ENCODE results near the gene YWHAB.

The YWHAB gene

GRCh38 chr20:44916586-44916985 is 31.1 kb downstream of the YWHAB start:
- no peak for DNase-seq

DNA sequence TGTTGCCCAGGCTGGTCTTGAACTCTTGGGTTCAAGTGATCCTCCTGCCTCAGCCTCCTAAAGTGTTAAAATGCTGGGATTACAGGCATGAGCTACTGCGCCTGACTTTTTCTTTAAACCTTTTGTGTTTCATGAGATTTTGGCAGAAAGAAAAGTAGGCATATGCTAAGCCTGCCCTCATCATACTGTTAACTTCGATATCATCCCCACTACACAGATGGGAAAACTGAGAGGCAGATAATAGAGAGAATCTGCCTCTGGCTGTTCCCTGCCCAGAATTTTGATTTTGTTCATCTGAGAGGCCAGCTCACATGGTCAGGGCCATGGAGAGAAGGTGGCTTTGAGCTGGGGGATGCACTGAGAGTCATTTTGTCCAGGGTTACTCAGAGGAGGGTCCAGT is 31.9 kb downstream of the YWHAB start:
- DNase-seq, result no peak

DNA sequence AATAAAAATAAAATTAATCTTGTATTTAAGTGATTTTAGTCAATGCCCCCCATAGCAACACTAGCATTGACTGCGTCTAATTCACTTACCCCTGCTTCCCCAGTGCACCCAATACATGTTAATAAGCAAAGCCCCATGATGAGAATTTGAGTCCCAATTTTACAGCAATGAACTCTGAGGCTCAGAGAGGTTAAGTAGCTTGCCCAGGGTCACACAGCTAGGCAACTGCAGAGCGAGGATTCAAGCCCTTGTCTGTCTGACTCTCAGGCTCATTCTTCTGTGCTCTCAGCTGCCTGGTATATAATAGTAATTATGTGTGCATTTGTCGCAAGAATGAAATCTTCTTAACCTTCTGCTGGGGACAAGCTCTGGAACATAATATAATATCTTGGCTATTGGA is 32.8 kb downstream of the YWHAB start:
- no peak for DNase-seq

DNA sequence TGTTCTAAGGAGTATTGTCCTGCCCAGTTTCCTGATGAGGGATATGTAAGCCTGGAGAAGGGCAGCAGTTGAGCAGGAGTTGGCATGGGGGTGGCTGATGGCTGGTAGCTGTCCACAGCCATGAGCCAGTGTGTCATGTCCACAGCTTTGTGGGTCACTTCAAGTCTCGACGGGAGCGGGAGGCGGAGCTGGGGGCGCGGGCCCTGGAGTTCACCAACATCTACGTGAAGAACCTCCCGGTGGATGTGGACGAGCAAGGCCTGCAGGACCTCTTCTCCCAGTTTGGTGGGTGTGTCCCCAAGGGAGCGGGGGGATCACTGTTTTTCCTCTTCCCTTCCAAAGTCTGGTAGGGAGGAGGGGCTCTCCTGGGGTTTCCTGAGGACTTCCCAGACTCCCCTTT is 33.3 kb downstream of the YWHAB start:
- no peak for DNase-seq

- DNase-seq, result no peak
Measured at GRCh38 chr20:44921447-44921846, 35.9 kb downstream of the YWHAB start.

DNA sequence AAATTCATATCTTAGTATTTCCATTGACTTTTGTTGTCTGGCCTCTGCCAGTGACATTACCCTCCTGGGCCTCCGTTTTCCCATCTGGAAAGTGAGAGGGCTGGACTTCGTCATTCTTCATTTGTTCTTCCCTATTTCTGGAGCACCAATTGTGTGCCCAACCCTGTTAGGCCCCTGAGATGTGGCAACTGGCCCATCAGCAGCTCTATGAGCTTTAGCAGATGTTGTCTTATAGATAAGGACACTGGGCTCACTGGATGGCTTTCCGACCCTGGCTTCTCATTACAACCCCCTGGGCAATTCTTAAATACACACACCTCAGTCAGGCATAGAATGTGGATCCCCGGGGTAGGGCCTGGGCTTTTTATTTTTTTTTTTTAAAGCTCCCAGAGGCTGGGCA is 39.0 kb downstream of the YWHAB start:
- DNase-seq, result no peak

GRCh38 chr20:44928595-44928994 is 43.1 kb downstream of the YWHAB start:
- DNase-seq, result no peak

DNA sequence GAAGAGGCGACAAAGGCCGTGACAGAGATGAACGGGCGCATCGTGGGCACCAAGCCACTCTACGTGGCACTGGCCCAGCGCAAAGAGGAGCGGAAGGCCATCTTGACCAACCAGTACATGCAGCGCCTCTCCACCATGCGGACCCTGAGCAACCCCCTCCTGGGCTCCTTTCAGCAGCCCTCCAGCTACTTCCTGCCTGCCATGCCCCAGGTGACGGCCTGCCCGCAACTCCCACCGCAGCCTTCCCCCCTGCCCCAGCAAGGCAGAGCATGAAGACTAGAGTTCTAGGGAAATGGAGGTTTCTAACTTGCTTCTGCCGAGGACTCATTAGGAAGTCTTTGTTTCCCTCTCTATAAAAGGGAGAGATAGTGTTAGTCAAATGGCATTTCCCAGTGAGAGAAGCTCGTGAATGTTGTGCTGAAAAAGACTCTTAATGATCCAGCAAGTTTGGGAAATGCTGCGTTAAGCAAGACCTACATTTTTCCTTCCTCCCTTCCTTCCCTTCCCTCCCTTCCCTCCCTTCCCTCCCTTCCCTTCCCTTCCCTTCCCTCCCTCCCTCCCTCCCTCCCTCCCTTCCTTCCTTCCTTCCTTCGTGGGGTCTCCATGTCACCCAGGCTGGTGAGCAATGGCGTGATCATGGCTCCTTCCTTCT is 45.1 kb downstream of the YWHAB start:
- DNase-seq, result no peak

DNA sequence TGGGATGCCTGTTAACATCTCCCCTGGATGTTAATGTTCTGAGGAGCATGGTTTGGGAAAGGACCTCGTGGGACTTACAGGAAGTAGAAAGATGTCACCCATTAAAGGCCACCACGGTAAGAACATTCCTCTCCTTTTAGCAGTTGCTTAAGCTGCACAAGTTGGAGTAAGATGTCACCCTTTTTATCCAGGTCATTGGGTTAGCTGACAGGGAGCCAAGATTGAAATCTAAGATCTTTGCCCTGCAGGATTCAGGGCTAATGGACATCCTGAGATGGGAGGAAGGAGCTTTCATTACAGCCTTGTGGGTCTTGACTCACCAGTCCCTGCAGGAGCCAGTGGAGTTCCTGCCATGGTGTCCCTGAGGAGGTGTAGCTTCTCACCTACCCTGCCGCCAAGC is 46.4 kb downstream of the YWHAB start:
- DNase-seq, result no peak

GRCh38 chr20:44932916-44933315 is 47.4 kb downstream of the YWHAB start:
- no peak for DNase-seq

- DNase-seq, result no peak
Measured at GRCh38 chr20:44936510-44936909, 51.0 kb downstream of the YWHAB start.

GRCh38 chr20:44938637-44939036 is 53.1 kb downstream of the YWHAB start:
- no peak for DNase-seq

GRCh38 chr20:44941120-44941691 is 55.7 kb downstream of the YWHAB start:
- DNase-seq, result no peak

DNA sequence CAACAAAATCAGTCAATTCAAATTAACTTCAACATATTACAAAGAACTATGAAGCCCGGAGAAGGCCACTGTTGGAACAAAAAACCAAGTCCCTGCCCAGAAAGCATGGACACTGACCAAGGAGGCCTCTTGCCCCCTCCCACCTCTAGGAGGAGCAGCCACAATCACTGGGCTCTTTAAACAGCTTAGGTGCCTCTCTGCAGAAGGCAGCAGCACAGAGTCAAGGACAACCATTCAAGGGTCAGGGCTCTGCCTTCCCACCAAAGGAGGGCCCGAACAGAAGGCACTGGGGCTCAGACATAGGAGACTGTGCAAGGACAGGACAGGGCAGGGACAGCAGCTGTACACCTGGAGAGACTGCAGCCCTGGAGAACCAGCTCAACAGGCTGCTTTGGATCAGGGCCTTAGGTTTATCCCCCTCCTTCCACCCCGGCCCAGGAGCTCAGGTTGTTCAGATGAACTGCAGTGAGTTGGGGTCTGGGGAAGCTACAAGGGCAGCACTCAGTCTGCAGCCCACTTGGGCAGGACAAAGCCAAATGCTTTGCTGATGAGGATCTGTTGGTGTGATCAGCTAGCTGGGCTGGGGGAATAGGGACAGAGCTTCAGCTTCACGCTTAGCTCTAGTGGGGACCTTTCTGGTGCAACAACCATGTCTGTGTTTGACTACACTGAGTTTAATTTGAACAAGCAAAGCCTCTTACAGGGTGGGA is 56.9 kb downstream of the YWHAB start:
- no peak for DNase-seq

DNA sequence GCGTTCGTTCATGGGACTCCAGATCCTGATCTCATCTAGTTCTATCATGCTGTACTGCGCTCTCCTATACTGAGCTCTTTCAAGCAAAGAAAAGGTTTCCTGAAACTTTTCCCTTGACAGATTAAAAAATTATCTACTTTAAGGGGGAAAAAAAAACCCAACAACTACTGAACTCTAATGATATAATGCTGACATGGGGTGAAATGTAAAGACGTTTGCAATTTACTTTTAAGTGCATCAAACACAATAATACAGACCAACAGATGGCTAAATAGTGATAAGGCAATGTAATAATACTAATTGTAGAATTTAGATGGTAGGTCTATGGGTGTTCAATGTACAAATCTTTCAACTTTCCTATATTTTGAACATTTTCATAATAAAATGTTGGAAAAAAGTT is 58.3 kb downstream of the YWHAB start:
- no peak for DNase-seq

DNA sequence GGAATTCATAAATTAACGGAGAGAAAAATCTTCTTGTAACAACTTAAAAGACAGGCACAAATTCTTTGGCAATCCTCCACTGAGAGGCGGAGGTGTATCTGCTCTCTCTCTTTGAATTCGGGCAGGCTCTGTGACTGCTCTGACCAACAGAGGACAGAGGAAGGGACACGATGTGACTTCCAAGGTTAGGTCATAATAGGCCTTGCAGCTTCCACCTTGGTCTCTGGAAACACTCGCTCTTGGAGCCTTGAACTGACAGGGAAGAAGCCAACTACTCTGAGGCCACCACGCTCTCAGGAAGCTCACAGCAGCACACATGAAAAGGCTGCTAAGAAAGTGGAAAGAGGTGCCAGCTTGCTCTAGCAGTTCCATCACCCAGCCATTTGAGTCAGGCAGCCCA is 59.8 kb downstream of the YWHAB start:
- DNase-seq, result no peak

DNA sequence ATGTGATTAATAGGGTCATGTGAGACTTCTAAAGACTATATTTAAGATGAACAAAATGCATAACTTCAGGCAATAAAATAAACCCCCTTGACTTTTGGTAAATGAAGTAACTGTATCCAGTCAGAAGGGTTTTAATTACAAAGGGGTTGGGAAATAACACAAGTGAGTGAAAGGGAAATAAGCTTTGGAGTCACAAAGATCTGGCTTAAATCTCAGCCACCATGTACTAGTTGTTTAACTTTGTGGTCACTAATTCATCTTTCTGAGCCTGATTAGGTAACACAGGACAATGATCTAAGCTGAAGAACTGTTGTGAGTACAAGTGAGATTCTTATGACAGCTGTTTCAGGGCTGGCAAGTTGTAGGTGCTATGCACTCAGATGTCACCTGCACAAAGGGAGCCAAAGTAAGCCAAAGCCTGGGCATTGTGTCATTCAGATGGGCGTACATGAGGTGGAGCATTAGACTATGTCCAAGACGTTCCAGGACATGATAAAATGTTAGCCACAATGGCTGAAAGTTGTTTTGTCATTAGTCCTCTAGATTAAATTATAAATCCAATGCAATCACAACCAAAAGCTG is 60.9 kb downstream of the YWHAB start:
- no peak for DNase-seq

DNA sequence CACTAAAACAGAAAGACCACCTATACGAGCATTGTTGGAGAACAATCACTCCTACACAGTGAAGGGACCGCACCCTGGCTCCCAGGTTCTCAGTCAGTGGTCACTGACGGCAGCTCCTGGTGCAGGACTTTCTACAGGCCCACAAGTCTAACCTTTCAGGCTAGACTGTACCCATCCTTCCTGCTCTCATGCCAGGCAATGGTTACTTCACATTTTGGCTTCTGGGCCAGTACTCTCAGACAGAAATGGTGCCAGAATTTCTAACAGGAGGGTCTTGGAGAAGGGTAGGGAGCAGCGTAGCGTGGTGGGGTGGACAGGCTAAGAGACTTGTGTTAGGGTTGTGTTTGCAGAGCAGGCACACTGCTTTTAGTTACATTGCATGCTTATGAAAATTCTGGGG is 62.6 kb downstream of the YWHAB start:
- no peak for DNase-seq

DNA sequence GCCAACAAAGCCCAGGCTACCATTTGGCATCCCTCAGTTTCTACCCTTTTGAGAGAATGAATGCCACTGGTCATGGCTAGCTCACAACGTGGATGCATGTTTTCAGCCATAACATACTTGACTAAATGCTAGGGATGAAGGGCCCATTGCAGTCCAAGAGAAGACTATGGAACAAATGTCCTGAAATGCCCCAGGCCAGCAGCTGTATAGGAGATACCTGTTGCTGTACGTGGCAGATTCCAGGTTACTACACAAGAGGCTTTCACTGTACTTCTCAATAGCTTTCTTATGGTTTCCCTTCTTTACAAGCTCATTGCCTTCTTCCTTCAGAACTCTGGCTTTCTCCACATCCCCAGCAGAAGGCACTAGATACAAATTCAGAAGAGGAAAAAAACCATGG is 63.0 kb downstream of the YWHAB start:
- no peak for DNase-seq

GRCh38 chr20:44950368-44950767 is 64.9 kb downstream of the YWHAB start:
- no peak for DNase-seq

- no peak for DNase-seq
Measured at GRCh38 chr20:44952731-44953130, 67.2 kb downstream of the YWHAB start.

DNA sequence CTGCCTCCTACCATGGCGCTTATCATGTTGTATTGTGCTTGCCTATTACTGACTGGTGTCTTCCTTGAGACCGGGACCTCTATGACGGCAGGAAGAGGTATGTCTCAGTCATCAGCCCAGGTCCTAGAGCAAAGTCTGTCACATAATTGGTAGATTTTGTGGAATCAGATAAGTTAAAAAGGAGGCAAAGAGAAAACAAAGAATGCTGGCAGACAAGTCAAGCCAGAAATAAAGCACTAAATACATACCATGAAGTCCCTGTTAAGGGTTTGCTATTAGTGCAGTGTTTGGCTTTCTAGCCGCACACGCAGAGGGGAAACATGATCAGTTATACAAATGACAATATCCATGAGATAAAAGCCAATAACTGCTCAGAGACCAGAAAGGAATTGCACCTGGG is 68.7 kb downstream of the YWHAB start:
- DNase-seq, result no peak

DNA sequence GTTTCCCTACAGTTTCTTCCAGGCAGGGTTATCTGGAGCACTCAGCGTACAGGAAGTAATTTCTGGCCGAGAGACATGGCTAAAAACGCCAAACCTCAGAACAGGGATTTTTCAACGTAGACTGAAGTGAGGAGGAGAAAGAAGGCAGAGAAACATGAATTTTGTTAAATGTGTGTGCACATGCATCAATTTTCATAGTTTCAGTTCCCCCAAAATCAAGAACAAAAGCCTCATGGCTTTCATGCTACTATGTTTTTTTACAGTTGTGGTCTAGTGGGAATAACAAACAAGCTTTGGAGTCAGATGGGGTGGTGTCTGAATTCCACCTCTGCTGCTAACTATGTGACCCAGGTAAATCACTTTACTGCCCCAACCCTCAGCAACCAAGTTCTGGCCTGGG is 69.8 kb downstream of the YWHAB start:
- no peak for DNase-seq

- no peak for DNase-seq
Measured at GRCh38 chr20:44956410-44956809, 70.9 kb downstream of the YWHAB start.
